Nephron (organoid): ENCODE results near the gene PHF14.
"Not testable (repeated sequence)": the region's sequence is repeated elsewhere in the genome, so short reads cannot be mapped to it uniquely, and the experiment has no call there.

Experiments used
- H3K27ac Mint-ChIP-seq, 3 experiments: 2 replicates each; pipeline ENCODE4 v1.8.0; 2020; ENCODE audit warnings: mixed read lengths in 3 of 3, mild to moderate bottlenecking in 2 of 3, moderate library complexity in 1 of 3
- H3K27me3 Mint-ChIP-seq: 2 replicates; pipeline ENCODE4 v1.8.0; 2021; ENCODE audit warnings: low read depth, mild to moderate bottlenecking, moderate library complexity, mixed read lengths
- H3K36me3 Mint-ChIP-seq: 2 replicates; pipeline ENCODE4 v1.8.0; 2020; ENCODE audit warnings: low read depth, mixed read lengths
- H3K4me1 Mint-ChIP-seq: 2 replicates; pipeline ENCODE4 v1.8.0; 2020; ENCODE audit warnings: mixed read lengths
- H3K4me3 Mint-ChIP-seq, 3 experiments: 2 replicates each; pipeline ENCODE4 v1.8.0; 2020; ENCODE audit warnings: mild to moderate bottlenecking in 3 of 3, mixed read lengths in 3 of 3, moderate library complexity in 2 of 3
- H3K9me3 Mint-ChIP-seq: 2 replicates; pipeline ENCODE4 v1.8.0; 2020; ENCODE audit warnings: mixed read lengths
- TF ChIP-seq, protein P1 (sequence below), 3 experiments: fragments of 200-600 bp; sonication (generic); IDR thresholded peaks; one replicate each; pipeline ENCODE4 v1.5.0; 2021; ENCODE audit warnings: antibody characterized with exemption in 3 of 3; ENCODE audit not compliant: unreplicated experiment in 3 of 3

Gene PHF14

DNA sequence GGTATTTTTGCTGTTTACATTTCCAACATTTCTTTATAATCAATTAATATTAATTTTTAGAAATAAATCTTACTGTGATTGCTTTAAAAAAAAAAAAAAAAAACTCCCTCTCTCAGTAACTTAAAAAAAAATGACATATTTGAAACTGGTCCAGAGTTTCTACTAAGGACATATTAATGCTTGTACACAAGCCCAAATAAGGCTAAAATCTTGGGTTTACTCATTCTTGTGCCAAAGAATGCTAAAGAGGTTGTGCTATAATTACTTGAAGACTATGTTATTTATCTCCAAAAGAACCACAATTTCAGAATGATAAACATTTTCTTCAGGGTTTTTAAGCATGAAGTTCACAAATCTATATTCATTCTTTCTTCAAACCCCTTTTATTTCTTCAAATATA, 39.4 kb upstream of the PHF14 start:
- Mint-ChIP-seq H3K9me3 (no peaks in the 10 kb centered on the region), H3K36me3 (peaks cover 61% of the 10 kb centered on the region), H3K27ac (peak overlapping the region; percentile 72 to 96 (median 80)), H3K4me3 (no peak overlapping the region), H3K27me3 (no peaks in the 10 kb centered on the region), H3K4me1 (peaks cover 35% of the 10 kb centered on the region)
- TF ChIP-seq, protein P1, sequence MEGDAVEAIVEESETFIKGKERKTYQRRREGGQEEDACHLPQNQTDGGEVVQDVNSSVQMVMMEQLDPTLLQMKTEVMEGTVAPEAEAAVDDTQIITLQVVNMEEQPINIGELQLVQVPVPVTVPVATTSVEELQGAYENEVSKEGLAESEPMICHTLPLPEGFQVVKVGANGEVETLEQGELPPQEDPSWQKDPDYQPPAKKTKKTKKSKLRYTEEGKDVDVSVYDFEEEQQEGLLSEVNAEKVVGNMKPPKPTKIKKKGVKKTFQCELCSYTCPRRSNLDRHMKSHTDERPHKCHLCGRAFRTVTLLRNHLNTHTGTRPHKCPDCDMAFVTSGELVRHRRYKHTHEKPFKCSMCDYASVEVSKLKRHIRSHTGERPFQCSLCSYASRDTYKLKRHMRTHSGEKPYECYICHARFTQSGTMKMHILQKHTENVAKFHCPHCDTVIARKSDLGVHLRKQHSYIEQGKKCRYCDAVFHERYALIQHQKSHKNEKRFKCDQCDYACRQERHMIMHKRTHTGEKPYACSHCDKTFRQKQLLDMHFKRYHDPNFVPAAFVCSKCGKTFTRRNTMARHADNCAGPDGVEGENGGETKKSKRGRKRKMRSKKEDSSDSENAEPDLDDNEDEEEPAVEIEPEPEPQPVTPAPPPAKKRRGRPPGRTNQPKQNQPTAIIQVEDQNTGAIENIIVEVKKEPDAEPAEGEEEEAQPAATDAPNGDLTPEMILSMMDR (IDR thresholded peaks at IDR 0.05; ENCODE audit: unreplicated experiment in 3 of 3): no peak

DNA sequence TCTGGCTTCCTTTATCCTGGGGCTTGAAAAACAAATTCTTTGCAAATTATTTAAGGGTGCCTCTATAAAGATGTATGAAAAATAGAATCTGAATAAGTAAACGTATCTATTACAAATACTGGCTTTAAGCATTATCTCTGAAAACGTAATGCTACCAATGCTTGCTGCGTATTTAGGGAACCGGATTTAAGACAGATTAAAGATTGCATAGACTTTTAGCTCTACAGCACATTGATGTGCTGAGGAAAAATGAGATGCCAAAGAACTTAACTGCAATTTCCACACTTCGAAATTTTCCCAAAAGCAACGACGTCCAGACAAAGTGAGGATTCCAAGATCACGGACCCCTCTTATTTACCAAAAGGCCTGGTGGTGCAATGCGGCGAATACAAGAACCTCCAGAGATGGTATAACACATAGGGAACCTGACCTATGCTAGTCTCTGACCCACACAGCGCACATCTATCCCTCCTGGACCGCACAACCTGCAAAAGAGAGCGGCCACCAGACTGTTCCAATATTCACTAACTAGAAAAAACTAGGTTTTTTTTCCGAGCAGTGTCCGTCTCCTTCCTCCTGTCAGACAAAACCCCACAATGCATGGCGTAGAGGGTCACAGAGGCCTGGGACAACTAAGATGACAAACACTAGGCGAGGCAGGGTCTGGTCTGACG, 34.3 kb upstream of the PHF14 start:
- TF ChIP-seq, protein P1 (IDR thresholded peaks at IDR 0.05; ENCODE audit: unreplicated experiment in 3 of 3): no peak
- H3K4me1 Mint-ChIP-seq: peaks cover 31% of the 10 kb centered on the region
- H3K4me3 Mint-ChIP-seq: no peak overlapping the region
- no peaks in the 10 kb centered on the region for H3K9me3 Mint-ChIP-seq
- peaks cover 30% of the 10 kb centered on the region for H3K36me3 Mint-ChIP-seq
- no peak overlapping the region for H3K27ac Mint-ChIP-seq
- no peaks in the 10 kb centered on the region for H3K27me3 Mint-ChIP-seq

DNA sequence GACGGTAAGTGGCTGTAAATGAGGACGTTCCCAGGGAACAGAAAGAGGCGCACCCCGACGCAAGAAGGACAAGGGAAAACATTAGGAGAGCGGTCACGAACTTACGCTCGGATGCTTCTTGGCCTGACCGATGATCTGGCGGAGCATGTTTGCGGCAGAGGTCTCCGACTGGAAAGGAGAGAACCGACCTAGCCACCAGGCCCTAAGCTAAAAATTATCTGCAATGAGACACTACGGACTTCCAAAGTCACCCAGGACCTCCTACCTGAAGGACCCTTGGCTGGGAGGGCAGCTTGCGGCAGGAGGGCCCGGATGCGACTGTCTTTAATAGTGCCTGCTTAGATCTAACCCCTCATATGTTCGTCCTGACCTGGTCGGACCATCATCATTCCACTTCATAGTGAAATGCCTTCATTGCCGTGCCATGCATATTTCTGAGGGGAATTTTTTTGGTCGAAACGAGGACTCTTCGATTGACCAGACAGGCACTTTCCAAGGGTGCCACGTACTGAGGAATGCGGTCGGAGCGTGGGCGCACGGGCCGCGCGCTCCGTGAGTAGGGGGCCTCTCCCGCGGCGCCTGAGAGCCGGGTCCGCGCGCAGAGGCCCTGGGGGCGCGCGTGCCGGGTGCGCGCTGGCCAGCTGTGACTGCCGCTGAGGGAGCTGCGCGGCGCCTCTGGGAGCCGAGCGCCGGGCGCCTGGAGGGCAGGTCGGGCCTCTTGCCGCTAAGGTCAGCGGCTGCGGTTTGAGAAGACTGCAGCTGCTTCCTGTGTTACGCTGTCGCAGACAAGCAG, 33.6 kb upstream of the PHF14 start:
- H3K4me1 Mint-ChIP-seq: peaks cover 25% of the 10 kb centered on the region
- H3K27me3 Mint-ChIP-seq: no peaks in the 10 kb centered on the region
- no peaks in the 10 kb centered on the region for H3K9me3 Mint-ChIP-seq
- H3K27ac Mint-ChIP-seq: no peak overlapping the region
- TF ChIP-seq, protein P1 (IDR thresholded peaks at IDR 0.05; ENCODE audit: unreplicated experiment in 3 of 3): no peak
- H3K4me3 Mint-ChIP-seq: no peak overlapping the region
- H3K36me3 Mint-ChIP-seq: peaks cover 29% of the 10 kb centered on the region

DNA sequence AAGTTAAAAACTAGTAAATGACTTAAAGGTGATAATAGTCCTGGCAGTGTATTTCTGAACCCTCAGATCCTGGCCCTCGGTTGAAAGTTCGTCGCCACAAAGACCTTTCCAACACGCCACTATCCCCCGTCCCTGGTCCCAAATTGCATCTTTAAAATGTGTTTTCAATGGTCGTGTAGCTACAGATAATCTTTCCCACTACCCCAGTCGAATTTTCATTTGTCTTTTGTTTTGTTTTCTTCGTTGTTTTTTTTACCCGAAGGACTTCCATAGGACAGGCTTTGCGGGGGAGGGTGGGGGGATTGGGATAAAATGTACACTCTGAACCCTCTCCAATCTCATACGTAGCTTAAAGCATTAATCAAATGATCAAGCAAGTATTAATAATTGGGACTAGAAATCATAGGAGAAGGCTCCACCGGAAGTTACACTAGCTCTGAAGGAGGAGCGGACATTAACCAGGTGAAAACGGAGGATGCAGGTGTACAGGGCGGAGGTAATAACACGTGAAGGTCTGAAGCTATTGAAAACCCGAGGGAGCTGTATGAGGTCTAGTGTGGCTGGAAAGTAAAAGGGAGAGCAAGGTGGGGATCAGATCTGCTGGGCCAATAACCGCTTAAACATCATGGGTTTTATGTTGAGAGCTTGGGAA, 32.8 kb upstream of the PHF14 start:
- no peak overlapping the region for H3K4me3 Mint-ChIP-seq
- no peaks in the 10 kb centered on the region for H3K9me3 Mint-ChIP-seq
- TF ChIP-seq, protein P1 (IDR thresholded peaks at IDR 0.05; ENCODE audit: unreplicated experiment in 3 of 3): no peak
- peaks cover 21% of the 10 kb centered on the region for H3K36me3 Mint-ChIP-seq
- H3K27me3 Mint-ChIP-seq: no peaks in the 10 kb centered on the region
- H3K27ac Mint-ChIP-seq: no peak overlapping the region
- H3K4me1 Mint-ChIP-seq: peaks cover 18% of the 10 kb centered on the region

DNA sequence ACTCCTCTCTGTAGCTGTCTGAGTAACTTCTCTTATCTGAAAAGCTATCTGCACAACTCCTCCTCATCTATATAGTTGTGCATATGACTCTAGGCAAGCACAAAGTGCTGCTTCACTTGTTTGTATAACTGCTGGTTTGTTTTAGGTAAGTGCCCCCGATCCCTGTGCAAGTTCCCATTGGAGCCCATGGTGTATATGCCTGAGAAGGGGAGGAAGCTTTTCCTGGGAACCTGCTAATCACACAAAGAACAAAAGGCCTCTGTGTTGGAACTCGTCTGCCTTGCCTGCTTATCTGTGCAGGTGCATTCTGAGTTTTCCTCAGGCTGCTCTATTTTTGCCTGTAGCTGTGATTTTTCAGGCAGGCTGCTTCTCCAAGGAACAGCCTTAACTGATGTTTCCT, 23.2 kb upstream of the PHF14 start:
- Mint-ChIP-seq H3K27ac (no peak overlapping the region), H3K4me1 (no peaks in the 10 kb centered on the region), H3K36me3 (no peaks in the 10 kb centered on the region), H3K9me3 (peaks cover 4% of the 10 kb centered on the region), H3K4me3 (no peak overlapping the region), H3K27me3 (no peaks in the 10 kb centered on the region)
- TF ChIP-seq, protein P1 (IDR thresholded peaks at IDR 0.05; ENCODE audit: unreplicated experiment in 3 of 3): no peak

DNA sequence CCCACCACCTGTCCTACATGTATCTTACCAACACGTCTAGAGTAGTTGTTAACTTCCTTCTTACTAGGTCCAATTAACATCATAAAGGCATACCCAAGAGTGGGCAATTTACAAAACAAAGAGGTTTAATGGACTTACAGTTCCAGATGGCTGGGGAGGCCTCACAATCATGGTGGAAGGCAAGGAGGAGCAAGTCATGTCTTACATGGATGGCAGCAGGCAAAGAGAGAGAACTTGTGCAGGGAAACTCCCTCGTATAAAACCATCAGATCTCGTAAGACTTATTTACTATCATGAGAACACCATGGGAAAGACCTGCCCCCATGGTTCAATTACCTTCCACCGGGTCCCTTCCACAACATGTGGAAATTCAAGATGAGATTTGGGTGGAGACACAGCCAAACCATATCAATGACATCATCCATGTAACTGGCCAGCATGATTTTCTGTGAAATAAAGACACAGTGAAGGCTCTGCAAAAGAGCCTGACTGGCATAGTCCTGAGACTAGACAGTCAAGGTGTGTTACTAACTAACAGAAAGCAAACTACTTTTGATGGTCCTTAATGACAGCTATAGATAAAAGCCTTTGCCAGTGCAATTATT, 22.6 kb upstream of the PHF14 start:
- H3K27me3 Mint-ChIP-seq, H3K4me1 Mint-ChIP-seq, H3K4me3 Mint-ChIP-seq, H3K27ac Mint-ChIP-seq, H3K9me3 Mint-ChIP-seq, H3K36me3 Mint-ChIP-seq: not testable (repeated sequence)
